ENCODE results near the gene SPIN4.
"Not testable (repeated sequence)": the region's sequence is repeated elsewhere in the genome, so short reads cannot be mapped to it uniquely, and the experiment has no call there.

Gene SPIN4

DNA sequence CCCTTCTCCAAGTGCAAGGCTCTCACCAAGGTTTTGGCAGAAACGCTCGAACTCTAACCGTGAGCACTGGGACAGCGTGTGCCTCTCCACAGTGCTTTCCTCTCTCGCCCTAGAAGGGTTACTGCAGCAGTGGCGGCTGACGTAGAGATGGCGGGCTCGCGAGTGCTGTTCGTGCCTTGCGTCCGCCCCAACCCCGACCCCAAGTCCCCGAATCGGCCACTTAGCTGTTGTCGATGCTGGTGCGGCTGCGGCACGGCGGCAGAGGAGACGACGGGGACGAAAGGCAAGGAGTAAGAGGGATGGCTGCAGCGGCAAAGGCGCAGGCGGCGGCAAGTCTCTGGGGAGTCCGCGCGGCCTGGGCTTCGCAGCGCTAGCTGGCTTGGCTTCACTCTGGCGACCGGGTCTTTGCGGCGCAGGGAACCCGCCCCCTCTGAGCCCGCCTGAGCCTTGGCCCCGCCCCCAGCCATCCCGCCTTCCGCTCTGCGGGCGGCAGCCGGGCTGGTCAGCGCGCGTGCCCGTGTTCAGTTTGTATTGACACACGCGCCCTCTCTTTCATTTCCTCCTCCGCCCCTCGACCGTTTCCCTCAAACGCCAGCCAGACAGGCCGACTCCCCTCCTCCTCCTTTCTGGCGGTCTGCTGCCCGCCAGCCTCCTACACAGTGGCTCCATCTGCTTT lies at the start of gene SPIN4:
SPIN4 (minus strand) TSS at position 392 of the 676 bp plus-strand sequence. CDS start 513 bp downstream, outside the sequence.
- DNase-seq, result peak; percentile 93

DNA sequence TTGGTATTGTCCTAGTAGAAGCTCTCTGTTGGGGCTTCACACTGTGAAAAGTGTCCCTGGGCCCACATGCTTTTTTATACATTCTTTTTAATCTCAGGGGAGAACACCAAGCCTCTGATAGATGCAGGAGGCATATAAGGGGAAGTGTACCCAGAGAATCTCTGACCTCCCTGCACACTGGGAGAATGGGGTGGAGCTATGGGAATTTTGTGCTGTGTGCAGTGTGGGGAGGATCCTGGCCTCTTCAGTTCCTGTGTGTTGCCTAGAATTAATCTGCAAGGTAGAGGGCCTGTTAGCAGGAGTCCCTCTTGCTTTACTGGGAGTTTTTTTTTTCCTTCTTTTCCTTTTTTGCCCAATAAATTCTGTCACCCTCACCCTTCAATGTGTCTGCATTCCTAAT lies 49.2 kb upstream of the SPIN4 start:
- no peak for DNase-seq

DNA sequence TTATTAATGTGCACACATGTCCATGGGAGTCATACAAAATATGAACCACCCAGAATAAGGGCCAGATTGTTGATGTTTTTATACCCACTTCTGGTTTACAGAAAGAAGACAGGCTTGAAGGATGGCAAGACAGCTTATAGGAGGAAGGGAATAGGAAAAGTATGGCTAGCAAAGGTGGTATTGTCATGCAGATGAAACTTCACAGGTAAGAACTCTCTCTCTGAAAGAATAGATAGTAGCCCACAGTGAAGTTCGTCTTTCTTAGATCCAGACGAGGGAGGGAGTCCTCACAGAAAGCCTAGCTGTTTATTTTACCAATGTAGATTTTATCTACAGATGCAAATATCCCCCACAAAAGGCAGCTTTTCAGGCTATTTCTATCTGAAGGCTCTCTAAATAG lies 43.7 kb upstream of the SPIN4 start:
- no peak for DNase-seq

DNA sequence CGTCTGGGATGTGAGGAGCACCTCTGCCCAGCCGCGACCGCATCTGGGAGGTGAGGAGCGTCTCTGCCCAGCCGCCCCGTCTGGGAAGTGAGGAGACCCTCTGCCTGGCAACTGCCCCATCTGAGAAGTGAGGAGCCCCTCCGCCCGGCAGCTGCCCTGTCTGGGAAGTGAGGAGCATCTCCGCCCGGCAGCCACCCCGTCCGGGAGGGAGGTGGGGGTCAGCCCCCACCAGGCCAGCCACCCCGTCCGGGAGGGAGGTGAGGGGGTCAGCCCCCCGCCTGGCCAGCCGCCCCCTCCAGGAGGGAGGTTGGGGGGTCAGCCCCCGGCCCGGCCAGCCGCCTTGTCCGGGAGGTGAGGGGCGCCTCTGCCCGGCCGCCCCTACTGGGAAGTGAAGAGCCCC lies 42.0 kb upstream of the SPIN4 start:
- not testable (repeated sequence) for DNase-seq

DNA sequence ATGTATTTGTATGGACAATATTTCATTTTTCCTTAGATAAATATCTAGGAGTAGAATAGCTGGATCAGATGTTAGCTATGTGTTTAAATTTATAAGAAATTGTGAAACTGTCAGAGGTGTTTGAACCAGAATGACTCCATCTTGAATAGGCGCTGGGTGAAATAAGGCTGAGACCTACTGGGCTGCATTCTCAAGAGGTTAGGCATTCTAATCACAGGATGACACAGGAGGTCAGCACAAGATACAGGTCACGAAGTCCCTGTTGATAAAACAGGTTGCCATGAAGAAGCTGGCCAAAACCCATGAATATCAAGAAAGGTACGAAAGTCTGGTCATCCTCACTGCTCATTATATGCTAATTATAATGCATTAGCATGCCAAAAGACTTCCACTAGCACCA lies 36.3 kb upstream of the SPIN4 start:
- DNase-seq, result no peak

DNA sequence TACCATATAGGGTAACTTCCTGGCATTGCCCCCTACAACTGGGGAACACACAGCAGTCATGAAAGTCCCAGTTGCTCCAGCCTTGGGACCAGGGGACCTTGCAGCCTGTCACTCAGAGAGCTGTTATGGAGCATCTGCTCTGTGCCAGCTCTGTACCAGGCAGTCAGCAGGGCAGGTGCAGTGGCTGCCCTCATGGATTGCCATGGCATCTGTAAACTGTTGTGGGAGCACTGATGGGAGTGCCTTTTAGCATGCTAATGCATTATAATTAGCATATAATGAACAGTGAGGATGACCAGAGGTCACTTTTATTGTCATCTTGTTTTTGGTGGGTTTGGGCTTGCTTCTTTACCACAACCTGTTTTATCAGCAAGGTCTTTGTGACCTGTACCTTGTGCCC lies 33.1 kb upstream of the SPIN4 start:
- DNase-seq, result not testable (repeated sequence)

DNA sequence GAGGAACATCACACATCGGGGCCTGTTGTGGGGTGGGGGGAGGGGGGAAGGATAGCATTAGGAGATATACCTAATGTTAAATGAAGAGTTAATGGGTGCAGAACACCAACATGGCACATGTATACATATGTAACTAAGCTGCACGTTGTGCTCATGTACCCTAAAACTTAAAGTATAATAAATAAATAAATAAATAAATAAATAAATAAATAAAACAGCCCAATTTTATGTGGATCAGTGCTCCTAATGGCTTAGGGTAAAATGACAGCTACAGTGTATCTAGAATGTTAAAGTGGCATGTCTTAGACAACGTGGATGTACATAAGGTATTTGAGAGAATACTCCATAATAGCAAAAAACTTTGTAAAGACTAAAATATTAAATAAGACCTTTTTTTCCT lies 21.9 kb upstream of the SPIN4 start:
- not testable (repeated sequence) for DNase-seq

DNA sequence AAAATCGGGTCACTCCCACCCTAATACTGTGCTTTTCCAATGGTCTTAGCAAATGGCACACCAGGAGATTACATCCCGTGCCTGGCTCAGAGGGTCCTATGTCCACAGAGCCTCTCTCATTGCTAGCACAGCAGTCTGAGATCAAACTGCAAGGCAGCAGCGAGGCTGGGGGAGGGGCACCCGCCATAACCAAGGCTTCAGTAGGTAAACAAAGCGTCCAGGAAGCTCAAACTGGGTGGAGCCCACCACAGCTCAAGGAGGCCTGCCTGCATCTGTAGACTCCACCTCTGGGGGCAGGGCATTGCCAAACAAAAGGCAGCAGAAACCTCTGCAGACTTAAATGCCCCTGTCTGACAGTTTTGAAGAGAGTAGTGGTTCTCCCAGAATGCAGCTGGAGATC lies 16.6 kb upstream of the SPIN4 start:
- DNase-seq, result not testable (repeated sequence)

DNA sequence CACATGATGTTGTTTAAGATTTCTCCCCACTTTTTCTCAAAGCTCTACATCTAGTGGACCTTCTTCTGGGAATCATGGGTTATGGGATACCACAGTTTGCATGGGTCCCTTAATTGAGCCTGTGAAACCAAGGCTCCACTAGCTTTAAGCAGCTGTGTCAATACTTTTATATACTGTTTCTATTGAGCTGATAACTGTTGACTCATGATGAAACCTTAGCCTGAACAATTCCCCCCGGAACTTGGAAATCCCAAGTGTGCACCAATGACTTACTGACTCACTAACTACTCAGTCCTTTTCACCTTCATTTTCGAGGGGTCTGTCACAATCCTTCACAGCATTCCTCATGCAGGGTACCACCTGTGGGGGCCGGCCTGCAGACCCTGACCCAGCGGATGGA lies 12.7 kb upstream of the SPIN4 start:
- DNase-seq, result no peak

DNA sequence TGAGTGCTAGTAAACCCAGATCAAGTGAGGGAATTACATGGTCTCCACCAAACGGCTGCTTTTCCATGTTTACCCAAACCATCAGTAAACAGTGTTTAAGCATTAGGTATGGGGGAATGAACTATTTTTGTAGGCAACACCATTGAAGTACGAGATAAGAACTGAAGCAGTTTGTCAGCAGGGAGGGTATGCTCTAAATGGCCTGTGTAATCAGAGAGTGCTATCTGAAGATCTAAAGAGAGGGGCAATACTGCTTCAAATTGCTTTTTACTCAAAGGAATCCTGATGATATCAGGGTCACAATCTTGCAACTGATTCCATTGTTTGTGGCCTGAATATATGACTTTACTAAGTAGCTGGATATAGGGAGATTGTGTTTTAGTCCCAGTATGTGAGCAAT lies 10.4 kb upstream of the SPIN4 start:
- no peak for DNase-seq

DNA sequence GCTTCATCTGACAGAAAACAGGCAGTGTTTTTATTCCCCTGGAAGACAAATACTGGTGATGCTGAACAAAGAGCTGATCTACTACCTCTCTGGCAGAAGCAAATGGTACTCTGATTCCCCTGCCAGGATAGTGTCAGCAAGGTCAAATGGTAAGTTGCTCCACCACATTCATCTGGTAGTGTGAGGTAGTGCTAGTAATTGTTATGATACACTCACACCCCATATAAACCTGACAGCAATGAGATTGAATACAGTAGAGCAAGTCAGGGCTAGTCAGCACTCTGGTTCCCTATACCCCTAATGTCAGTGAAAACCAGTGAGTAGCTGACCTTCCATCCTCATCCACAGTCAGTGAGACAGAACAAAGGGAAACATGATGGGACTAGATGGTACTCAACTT lies 3.4 kb upstream of the SPIN4 start:
- no peak for DNase-seq

DNA sequence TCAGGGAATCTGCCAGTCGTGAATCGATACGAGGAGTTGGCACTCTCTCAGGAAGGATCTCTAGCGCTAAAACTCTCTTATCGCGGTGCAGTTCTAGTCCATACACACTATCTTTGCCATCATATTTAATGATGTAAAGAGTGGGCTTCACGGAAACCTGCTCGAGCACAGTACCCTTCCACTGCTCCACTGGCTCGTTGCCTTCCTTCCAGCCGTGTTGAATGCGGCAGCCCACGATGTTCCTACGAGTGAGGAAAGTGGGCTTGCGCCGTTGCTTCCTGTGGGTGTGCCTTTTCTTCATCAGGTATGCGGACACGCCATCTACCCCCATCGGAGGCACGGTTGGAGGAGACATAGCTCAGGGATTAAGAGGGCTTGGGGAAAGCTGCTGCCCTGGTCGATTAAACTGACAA lies 661 bp downstream of the SPIN4 start:
- DNase-seq, result peak; percentile 33

DNA sequence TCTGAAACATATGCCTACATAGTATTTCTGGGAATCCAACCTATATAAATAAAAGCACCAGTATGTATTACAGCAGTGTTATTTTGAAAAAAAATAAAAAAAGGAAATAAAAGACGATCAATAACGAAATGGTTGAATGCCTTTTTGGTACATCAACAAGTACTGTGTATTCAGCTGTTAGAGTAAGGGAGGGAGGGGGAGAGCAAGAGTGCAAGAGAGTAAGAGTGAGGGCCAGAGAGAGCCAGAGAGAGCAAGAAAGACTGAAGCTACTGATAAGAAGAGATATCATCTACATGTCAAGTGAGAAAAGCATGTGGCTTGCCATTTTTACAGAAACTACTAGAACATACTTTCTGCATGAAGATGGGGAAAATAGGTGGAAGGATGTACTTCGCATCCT lies 1.8 kb downstream of the SPIN4 start:
- no peak for DNase-seq

DNA sequence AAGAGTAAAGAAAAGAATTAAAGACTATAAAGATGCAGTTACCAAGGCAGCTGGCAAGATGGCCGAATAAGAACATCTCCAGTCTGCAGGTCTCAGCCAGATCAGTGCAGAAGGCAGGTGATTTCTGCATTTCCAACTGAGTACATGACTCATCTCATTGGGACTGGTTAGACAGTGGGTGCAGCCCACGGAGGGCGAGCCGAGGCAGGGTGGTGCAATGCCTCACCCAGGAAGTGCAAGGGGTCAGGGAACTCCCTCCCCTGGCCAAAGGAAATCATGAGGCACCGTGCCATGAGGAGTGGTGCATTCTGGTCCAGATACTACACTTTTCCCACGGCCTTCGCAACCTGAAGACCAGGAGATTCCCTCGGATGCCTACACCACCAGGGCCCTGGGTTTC lies 20.5 kb downstream of the SPIN4 start:
- no peak for DNase-seq

DNA sequence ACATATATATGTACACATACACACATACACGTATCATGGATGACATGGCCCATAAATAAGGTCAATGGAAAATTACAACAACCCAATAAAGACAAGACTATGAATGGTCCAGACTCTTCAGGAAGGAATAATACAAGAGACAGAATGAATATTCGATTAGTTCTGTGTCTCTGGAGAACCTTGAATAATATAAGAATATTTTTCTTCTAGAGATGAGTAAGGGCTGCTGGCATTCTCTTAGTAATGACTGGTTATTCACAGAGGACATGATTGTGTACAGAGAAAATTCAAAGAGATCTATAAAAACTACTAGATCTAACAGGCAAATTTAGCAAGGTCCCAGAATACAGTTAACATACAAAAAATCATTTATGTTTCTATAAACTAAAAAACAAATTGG lies 23.3 kb downstream of the SPIN4 start:
- no peak for DNase-seq

DNA sequence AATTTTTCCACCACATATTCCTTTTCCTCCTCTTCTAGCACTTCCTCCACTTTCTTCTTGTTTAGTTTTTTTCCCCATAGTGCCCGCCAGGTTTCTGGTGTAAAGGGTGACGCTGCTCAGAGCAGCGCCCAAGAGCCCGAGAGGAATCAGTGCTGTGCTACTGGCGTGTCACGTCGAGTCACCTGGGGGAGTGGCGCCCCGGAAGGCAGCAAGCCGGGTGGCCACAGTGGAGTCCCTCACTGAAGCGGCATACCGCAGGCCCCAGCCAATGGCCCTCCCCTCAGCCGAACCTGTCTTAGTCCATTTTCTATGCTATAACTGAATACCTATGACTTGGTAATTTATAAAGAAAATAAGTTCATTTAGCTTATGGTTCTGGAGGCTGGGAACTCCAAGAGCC lies 51.5 kb downstream of the SPIN4 start:
- DNase-seq, result no peak
